ENCODE data around the gene EYS.

DNA sequence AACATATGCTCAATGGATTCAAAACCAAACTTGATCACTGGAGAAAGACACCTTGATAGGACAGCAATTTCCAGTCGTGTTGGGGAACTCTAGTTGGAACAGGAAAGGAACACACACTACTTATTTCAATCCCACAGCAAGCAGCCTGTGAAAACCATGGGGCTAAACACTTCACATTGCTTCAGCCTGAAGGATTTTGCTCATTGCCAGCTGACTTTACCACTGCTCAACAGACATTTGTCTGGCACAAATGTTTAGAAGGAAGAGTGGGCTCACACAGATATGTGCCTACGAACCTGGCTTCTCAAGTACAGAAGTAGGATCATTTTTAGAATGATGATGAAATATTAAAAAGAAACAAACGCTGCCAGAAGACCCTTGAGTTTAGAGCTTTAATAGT is 1473.3 kb downstream of the EYS start:
- TF ChIP-seq, protein P1, sequence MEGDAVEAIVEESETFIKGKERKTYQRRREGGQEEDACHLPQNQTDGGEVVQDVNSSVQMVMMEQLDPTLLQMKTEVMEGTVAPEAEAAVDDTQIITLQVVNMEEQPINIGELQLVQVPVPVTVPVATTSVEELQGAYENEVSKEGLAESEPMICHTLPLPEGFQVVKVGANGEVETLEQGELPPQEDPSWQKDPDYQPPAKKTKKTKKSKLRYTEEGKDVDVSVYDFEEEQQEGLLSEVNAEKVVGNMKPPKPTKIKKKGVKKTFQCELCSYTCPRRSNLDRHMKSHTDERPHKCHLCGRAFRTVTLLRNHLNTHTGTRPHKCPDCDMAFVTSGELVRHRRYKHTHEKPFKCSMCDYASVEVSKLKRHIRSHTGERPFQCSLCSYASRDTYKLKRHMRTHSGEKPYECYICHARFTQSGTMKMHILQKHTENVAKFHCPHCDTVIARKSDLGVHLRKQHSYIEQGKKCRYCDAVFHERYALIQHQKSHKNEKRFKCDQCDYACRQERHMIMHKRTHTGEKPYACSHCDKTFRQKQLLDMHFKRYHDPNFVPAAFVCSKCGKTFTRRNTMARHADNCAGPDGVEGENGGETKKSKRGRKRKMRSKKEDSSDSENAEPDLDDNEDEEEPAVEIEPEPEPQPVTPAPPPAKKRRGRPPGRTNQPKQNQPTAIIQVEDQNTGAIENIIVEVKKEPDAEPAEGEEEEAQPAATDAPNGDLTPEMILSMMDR (IDR thresholded peaks at IDR 0.05), result no peak
- TF ChIP-seq EP300 (IDR thresholded peaks at IDR 0.05) (no peak), POLR2A (IDR thresholded peaks at IDR 0.05) (no peak), POLR2AphosphoS5 (IDR thresholded peaks at IDR 0.05) (no peak)

Data from stomach (tissue), 4 donors.